ENCODE measurements around the gene ASCL2.
"Not testable (repeated sequence)": the region's sequence is repeated elsewhere in the genome, so short reads cannot be mapped to it uniquely, and the experiment has no call there.

ASCL2 gene

GRCh38 chr11:2258501-2259465 is 11.6 kb downstream of the ASCL2 start:
- no peak for DNase-seq

GRCh38 chr11:2256951-2257700 is 13.3 kb downstream of the ASCL2 start:
- DNase-seq, result no peak

GRCh38 chr11:2256293-2256913 is 14.0 kb downstream of the ASCL2 start:
- DNase-seq, result no peak

DNA sequence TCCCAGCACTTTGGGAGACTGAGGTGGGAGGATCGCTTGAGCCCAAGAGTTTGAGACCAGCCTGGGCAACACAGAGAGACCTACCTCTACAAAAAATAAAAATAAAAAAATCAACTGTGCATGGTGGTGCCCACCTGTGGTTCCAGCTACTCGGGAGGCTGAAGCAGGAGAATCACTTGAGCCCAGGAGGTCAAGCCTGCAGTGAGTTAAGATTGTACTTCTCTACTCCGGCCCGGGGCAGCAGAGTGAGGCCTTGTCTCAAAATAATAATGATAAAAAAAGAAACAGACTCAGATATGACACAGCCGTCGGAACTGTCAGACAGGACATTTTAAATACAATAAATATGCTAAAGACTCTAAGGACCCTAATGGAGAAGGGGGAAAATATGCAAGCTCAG is 18.4 kb downstream of the ASCL2 start:
- no peak for DNase-seq

- DNase-seq, result no peak
Observed at GRCh38 chr11:2251138-2251537, 19.2 kb downstream of the ASCL2 start.

- DNase-seq, result no peak
Observed at GRCh38 chr11:2250485-2250884, 19.9 kb downstream of the ASCL2 start.

DNA sequence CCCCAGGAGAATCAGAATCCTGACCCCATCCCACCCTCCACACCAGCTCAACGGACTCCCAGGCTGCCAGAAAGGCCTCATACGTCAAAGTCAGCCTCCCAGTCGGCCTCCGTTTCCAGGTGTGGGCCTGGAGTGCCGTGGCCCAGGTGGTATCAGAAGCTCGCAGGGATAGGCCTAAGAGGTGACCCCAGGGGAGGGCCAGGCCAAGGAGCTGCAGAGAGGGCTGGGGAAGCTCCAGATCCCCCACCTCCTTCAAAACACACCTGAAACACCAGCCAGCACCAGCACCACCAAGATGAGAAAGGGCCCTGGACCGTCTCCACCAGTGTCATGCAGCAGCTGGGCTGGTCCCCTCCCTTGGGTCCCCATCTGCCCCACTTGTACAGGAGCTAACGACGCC is 20.3 kb downstream of the ASCL2 start:
- DNase-seq, result no peak

- no peak for DNase-seq
Observed at GRCh38 chr11:2249189-2249916, 21.0 kb downstream of the ASCL2 start.

GRCh38 chr11:2248762-2249161 is 21.6 kb downstream of the ASCL2 start:
- DNase-seq, result no peak

DNA sequence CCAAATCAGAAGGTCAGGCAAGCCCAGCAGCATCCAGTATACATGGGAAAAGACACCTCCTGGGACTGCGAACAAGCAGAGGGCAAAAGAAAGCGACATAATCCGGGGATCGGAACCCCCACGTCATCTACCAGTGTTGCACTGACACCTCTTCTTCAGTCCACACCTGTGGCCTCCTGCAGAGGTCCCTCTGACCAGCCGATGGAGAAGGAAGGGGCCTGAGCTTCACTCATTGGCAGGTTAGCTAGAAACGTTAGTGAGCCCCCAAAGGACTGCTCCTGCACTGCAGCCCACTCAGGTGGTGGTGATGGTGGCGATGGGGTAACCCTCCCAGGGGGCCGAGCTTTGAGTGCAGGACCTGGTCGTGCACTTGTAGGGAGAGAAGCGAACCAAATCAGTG is 22.1 kb downstream of the ASCL2 start:
- no peak for DNase-seq

DNA sequence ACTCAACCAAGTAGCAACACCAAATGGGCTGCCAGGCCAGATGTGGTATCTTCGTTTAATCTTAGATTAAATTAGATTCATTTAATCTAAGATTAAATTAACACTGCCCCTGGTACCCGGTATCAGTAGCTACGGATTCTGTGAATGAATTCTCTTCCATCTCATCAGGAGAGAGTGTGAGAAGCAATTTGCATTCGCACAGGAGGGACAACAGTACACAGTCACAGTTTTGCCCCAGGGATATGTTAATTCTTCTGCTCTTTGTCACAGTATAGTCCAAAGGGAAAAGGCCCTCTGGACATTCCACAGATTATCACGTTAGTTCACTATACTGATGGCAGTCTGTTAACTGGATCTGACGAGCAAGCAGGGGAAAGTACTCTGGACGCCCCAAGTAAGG is 22.9 kb downstream of the ASCL2 start:
- no peak for DNase-seq

DNA sequence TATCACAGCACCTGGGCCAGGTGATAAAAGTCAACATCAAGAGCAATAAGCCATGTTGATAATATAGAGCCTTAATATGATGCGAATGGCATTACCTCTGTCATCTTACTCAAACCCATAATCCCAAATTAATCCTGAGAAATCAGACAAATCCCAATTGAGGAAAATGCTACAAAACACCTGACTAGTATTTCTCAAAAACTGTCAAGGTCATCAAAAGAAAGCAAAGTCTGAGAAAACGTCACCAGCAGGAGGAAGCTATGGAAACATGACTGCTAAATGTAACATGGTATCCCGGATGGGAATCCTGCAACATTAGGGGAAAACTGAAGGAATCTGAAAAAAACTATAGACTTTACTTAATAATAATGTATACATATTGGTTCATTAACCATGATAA is 29.6 kb downstream of the ASCL2 start:
- DNase-seq, result no peak

DNA sequence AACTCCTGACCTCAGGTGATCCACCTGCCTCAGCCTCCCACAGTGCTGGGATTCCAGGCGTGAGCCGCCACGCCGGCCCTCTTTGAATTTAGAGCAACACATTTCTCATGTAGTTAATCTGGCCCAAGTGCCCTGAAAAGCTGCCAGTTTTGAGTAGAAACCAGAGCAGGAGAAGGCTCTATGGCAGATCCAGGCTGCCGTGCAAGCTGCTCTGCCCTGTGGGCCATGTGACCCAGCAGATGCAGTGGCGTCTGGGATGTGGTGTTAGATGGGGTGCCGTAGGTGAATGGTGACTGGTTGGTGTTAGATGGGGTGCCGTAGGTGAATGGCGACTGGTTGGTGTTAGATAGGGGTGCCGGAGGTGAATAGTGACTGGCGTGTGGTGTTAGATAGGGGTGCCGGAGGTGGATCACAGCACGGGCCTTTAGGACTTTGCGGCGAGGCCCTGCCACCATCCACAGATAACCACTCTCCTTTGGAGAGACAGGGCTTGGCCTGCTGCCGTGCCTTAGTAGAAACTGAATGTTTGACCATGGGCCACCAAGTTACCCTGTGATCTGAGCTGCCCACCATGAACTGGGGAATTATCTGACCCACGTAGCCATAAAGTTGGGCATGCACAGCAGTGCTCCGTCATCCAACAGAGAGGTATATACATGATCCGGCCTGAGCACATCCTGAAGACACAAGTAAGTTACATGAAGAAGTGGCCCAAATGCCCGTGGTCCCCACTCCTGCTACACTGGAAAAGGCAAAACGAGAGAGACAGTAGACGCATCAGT is 32.7 kb downstream of the ASCL2 start:
- no peak for DNase-seq

DNA sequence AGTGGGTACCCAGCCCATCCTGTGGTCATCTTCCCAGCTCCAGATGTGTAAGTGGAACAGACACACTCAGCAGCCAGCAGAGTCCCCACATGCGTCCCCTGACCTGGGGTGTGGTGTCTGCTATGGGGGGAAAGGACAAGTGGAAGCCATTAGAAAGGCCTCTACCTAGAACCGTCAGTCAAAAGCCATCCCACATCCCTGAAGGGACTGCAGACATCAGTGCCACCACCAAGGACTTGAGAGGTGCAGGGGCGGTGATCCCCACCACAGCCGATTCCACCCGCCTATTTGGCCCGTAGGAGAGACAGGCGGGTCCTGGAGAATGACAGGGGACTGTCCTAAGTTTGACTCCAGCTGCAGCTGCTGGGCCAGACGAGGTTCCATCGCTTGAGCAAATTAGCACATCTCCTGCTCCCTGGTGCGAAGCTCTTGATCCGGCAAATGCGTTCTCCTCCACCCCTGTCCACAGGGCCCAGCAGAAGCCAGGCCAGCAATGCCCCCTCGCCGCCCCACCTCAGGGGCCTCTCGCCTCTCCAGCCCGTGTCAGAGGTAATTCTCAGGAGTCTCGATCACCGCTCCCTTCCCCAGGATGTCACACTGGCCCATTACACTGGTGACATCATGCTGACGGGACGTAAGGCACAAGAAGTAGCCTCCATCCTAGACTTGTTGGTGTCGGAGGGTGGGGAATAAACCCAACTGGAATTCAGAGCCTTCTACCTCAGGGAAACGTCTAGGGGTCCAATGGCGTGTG is 33.8 kb downstream of the ASCL2 start:
- not testable (repeated sequence) for DNase-seq

GRCh38 chr11:2235588-2236326 is 34.6 kb downstream of the ASCL2 start:
- no peak for DNase-seq

DNA sequence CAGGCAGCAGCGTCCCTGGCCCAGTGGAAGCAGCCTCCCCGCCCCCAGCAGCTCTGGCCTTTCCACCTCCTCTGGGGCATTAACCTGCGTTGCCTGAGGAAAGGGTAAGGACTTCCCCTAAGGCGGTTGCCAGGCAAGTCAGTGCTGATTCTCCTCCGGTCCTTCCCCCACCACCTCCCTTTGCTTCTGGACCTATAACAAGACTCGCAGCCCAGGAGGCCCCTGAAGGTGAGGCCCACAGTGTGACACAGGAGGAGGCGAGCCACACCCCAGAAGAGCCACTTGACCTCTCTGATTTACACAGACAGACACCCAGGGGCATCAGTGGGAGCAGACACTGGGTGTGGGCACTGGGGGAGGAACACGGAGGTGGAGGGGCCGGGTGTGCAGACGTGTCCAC is 35.4 kb downstream of the ASCL2 start:
- no peak for DNase-seq

GRCh38 chr11:2233693-2234455 is 36.5 kb downstream of the ASCL2 start:
- no peak for DNase-seq

- no peak for DNase-seq
Observed at GRCh38 chr11:2229713-2230297, 40.6 kb downstream of the ASCL2 start.

DNA sequence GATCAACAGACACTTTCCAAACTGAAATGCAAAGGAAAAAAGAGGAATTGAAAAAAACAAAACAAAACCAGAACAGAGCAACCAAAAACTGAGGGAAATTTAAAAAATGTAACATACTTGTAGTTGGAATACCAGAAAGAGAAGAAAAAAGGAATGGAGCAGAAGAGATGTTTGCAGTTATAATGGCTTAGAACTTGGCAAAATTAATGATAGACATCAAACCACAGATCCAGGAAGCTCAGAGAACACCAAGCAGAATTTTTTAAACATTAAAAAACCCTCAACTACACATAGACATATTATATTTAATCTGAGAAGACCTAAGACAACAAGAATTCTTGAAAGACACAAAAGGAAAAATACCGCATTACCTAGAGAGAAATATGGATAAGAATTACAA is 46.1 kb downstream of the ASCL2 start:
- no peak for DNase-seq
